Neural cell (in vitro differentiated cells): Measurements from ENCODE around the gene LIMCH1.

Source experiments
- CTCF ChIP-seq: fragments of 450-650 bp; IDR thresholded peaks from 2 replicates; pipeline ENCODE4 v1.5.1; 2014; ENCODE audit warnings: antibody characterized with exemption, mild to moderate bottlenecking, moderate library complexity; ENCODE audit not compliant: poor library complexity, severe bottlenecking
- EP300 ChIP-seq: fragments of 450-650 bp; conservative IDR thresholded peaks from 2 replicates; pipeline ENCODE4 v1.6.1; 2014; ENCODE audit warnings: antibody characterized with exemption, mild to moderate bottlenecking, moderate library complexity; ENCODE audit not compliant: poor library complexity, severe bottlenecking
- EZH2 ChIP-seq: fragments of 200-600, 300-800 bp; shearing (Covaris generic), sonication (generic); IDR thresholded peaks from 2 replicates; pipeline ENCODE4 v1.6.1; 2014; ENCODE audit warnings: antibody characterized with exemption, low read length, borderline replicate concordance, mild to moderate bottlenecking; ENCODE audit not compliant: insufficient read depth, poor library complexity, severe bottlenecking
- MXI1 ChIP-seq: fragments of 450-650 bp; conservative IDR thresholded peaks from 2 replicates; pipeline ENCODE4 v1.6.1; 2014; ENCODE audit warnings: antibody characterized with exemption, mild to moderate bottlenecking; ENCODE audit not compliant: poor library complexity, severe bottlenecking
- POLR2AphosphoS5 ChIP-seq: IDR thresholded peaks from 2 replicates; pipeline ENCODE4 v1.6.1; 2012
- RAD21 ChIP-seq: fragments of 450-650 bp; conservative IDR thresholded peaks from 2 replicates; pipeline ENCODE4 v1.6.1; 2014; ENCODE audit warnings: antibody characterized with exemption, mild to moderate bottlenecking, moderate library complexity
- TAF1 ChIP-seq: IDR thresholded peaks from 2 replicates; pipeline ENCODE4 v1.6.1; 2012; ENCODE audit warnings: low read depth

- no peak for TF ChIP-seq CTCF
- peak; percentile 91 for TF ChIP-seq EZH2
- no peak for TF ChIP-seq RAD21
- TF ChIP-seq POLR2AphosphoS5 = peak; percentile 35
- no peak for TF ChIP-seq EP300
- TF ChIP-seq MXI1 = no peak
- TF ChIP-seq TAF1 = no peak
These were observed 209.5 kb downstream of the LIMCH1 start for GRCh38 chr4:41747230-41748055.
